AG09309 (cell line): ENCODE measurements around the gene SMC1A.
"Not testable (repeated sequence)": the region's sequence is repeated elsewhere in the genome, so short reads cannot be mapped to it uniquely, and the experiment has no call there.

Experiments
- DNase-seq: peaks from one replicate; pipeline ENCODE4 v3.0.0-alpha.2; 2010; ENCODE audit warnings: low read depth
- H3K4me3 ChIP-seq: 2 replicates; pipeline ENCODE4 v1.5.1; 2011; ENCODE audit warnings: mild to moderate bottlenecking, low read depth, low read length, moderate library complexity; ENCODE audit not compliant: control insufficient read depth
- TF ChIP-seq, protein P1 (sequence below): IDR thresholded peaks from 2 replicates; pipeline ENCODE4 v1.5.1; 2011; ENCODE audit warnings: mild to moderate bottlenecking, low read depth, low read length, inconsistent platforms; ENCODE audit not compliant: insufficient read depth, control insufficient read depth; ENCODE audit errors: missing control alignments

The SMC1A gene

DNA sequence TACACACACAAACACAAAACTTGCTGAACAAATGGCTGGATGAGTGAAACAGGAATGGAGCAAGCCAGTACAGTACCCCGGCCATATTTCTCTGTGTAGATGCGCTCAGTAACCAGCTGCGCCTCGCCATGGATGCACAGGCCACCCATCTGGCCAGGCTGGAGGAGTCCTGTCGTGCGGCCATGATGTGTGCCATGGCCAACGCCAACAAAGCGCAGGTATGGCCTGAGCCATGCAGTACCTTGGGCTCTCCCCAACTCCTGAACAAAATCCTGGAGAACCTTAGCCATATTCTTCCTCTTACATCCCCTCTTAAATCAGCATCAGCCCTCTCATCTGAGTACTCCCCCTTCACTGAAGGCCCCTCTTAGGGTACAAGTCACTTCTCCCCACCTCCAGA is 7.3 kb upstream of the SMC1A start:
- no peak overlapping the region for H3K4me3 ChIP-seq
- TF ChIP-seq, protein P1, sequence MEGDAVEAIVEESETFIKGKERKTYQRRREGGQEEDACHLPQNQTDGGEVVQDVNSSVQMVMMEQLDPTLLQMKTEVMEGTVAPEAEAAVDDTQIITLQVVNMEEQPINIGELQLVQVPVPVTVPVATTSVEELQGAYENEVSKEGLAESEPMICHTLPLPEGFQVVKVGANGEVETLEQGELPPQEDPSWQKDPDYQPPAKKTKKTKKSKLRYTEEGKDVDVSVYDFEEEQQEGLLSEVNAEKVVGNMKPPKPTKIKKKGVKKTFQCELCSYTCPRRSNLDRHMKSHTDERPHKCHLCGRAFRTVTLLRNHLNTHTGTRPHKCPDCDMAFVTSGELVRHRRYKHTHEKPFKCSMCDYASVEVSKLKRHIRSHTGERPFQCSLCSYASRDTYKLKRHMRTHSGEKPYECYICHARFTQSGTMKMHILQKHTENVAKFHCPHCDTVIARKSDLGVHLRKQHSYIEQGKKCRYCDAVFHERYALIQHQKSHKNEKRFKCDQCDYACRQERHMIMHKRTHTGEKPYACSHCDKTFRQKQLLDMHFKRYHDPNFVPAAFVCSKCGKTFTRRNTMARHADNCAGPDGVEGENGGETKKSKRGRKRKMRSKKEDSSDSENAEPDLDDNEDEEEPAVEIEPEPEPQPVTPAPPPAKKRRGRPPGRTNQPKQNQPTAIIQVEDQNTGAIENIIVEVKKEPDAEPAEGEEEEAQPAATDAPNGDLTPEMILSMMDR = no peak
- no peak for DNase-seq

DNA sequence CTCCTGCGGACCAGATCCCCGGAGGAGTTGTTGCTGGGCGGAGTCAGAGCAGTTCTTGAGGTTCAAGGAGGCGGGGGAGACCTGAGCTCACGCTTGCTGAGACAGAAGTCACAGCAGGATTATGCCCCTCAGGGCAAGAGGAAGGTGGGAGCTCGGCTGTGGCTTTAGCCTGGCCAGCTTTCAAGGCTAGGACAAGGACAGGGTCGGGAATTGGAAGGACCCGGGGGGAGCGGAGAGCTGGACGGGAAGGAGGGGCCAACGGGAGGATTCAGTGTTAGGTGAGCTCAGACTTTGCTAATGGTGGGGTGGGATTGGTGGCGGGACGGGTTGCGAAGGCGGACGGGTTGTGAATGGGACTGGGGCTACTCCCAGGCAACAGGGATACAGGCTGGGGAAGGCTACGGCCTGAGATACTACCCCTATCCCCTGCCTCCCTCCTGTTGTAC is 430 bp upstream of the SMC1A start, which contains the start of gene RIBC1:
Gene RIBC1, plus strand, starts transcription at position 13 of the 446 bp plus-strand sequence. CDS start 3,404 bp downstream, outside the sequence.
- TF ChIP-seq, protein P1 = no peak
- H3K4me3 ChIP-seq = peak within 1 kb of the TSS; percentile 70
- DNase-seq = no peak

DNA sequence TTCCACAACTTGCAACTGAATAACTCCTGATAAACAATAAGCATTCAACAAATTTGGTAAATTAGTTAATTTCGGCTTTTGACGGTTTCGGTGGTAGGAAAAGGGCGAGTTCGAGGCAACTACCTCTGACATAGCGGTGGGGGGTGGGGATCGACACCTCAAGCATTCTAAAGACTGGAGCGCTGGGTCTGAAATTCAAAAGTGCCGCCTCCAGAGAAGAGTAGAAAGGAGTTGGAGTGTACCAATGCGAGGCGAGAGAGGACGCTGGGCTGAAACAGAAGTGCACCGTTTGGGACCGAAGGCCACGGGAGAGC is 725 bp downstream of the SMC1A start:
- peak overlapping the region; percentile 70 for H3K4me3 ChIP-seq
- TF ChIP-seq, protein P1 = no peak
- DNase-seq = no peak

- peak overlapping the region; percentile 70 for H3K4me3 ChIP-seq
- no peak for DNase-seq
- TF ChIP-seq, protein P1 = no peak
These were observed 1.3 kb downstream of the SMC1A start for GRCh38 chrX:53421125-53421524.

DNA sequence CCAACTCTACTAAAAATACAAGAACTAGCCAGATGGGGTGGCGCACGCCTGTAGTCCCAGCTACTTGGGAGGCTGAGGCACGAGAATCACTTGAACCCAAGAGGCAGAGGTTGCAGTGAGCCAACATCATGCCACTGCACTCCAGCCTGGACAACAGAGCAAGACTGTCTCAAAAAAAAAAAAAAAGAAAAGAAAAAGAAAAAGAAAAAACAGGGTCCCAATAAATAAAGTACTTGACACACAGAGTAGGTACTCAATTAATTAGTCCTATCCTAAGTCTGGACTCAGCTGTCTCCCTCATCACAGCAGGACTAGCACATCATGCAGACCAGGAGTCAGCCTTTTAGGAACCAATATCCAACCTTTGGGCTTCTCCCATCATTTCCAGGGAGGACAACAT is 2.1 kb downstream of the SMC1A start:
- not testable (repeated sequence) for DNase-seq, H3K4me3 ChIP-seq

- DNase-seq = no peak
- TF ChIP-seq, protein P1 = no peak
- no peak overlapping the region for H3K4me3 ChIP-seq
These were observed 10.0 kb downstream of the SMC1A start for GRCh38 chrX:53412446-53412845.

DNA sequence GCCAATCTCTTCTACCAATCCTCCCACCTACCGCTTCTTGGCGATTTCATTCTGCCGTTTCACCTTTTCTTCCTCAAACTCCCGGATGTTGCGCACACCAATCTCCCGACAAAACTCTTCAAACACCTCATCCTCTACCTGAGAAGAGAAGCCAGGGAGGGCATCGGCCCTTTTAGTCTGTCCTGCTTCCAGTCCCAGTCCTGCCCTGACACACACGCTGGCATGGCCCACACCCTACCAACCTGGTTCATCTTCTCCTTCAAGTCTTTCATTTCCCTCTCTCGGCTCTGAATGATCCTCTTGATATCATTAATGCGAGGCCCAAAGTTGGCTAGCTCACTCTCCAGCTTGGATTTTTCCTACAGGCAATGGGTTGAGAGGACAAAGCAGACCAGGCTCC is 18.9 kb downstream of the SMC1A start:
- no peak for DNase-seq
- TF ChIP-seq, protein P1 = no peak
- H3K4me3 ChIP-seq = no peak overlapping the region
